ENCODE results near the gene ARHGDIA.

The ARHGDIA gene

DNA sequence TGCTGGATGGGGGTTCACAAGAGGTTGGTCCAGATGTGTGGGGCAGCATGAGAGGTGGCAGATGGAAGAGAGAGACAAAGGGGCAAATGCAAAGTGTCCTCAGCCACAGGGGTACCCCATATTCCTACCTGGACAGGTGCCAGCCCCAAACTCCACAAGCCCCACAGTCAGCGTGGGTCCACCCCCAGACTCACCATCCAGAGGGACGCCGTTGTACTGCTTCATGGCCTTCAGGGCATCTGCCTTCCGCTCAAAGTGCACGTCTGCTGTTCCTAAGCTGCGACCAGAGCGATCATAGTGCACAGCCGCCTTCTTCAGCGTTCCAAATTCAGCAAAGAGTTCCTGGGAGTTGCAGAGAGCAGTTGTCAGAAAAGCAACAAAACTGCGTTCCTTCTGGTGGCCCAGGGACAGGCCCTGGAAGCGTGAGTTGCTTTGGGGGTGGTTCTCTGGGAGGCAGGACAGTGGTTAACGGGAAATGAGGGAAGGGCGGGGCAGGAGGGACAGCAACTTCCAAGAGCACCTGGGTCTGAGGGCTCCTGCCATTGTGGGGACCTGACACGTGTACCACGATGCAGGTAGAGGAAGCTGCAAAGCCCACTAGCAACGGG lies 18.0 kb upstream of the ARHGDIA start:
- no peak overlapping the region for H3K4me2 ChIP-seq (ENCODE audit: low read length)
- H3K4me1 ChIP-seq, result peaks cover 12% of the 10 kb centered on the region
- H3K9ac ChIP-seq, result no peak overlapping the region
- H3K27ac ChIP-seq, result no peak overlapping the region
- H3K27me3 ChIP-seq (ENCODE audit: control insufficient read depth, insufficient read depth, low read length), result no peaks in the 10 kb centered on the region
- H3K36me3 ChIP-seq (ENCODE audit: control insufficient read depth, insufficient read depth, low read length), result no peaks in the 10 kb centered on the region
- H2AFZ ChIP-seq, result no peak overlapping the region
- H3K79me2 ChIP-seq, result peaks cover 15% of the 10 kb centered on the region
- H3K4me3 ChIP-seq (ENCODE audit: low read depth, low read length), result no peak overlapping the region
- no peaks in the 10 kb centered on the region for H3K9me3 ChIP-seq (ENCODE audit: control insufficient read depth, low read length)
- TF ChIP-seq, protein P1, sequence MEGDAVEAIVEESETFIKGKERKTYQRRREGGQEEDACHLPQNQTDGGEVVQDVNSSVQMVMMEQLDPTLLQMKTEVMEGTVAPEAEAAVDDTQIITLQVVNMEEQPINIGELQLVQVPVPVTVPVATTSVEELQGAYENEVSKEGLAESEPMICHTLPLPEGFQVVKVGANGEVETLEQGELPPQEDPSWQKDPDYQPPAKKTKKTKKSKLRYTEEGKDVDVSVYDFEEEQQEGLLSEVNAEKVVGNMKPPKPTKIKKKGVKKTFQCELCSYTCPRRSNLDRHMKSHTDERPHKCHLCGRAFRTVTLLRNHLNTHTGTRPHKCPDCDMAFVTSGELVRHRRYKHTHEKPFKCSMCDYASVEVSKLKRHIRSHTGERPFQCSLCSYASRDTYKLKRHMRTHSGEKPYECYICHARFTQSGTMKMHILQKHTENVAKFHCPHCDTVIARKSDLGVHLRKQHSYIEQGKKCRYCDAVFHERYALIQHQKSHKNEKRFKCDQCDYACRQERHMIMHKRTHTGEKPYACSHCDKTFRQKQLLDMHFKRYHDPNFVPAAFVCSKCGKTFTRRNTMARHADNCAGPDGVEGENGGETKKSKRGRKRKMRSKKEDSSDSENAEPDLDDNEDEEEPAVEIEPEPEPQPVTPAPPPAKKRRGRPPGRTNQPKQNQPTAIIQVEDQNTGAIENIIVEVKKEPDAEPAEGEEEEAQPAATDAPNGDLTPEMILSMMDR (IDR thresholded peaks at IDR 0.05), result no peak

DNA sequence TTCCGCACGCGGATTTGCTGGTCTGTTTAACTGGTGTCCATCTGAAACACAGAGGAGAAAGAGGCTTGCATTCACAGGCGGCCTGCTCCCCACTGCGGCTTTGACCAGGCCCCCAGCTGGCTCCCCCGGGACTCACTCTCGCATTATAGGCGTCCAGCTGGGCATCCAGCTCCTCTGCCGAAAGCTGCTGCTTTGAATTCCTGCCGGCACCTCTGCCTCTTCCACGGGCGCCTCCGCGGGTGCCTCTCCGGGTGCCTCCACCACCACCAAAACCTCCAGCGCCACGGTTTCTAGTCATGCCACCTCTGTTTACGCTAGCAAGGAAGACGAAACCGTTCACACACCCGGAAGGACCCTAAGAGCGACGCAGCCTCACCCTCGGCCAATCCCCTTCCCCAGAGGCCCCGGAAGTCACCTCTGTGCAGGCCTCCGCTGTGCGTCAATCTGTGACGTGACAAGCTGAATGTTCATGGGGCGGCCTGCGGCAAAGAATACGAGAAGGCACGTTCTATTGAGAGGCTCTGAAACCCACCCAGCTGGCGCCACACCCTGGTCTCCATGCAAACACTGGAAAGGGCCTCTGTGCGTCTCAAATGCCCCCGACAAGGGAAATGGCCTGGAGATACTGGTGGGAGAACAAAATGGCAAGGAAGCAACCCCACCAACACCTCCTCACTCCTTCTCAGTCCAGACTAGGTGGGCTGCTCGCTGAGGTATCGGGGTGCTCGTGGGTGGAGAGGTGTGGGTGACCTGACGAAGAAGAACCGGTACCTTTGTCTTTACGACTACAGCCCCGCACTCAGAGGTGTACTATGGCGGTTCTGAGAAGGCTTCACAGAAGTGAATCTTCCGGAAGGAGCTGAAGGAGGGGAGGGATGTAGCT lies 17.2 kb upstream of the ARHGDIA start:
- Histone ChIP-seq H3K9ac (no peak overlapping the region), H2AFZ (no peak overlapping the region), H3K4me2 (ENCODE audit: low read length) (no peak overlapping the region), H3K4me3 (ENCODE audit: low read depth, low read length) (no peak overlapping the region), H3K36me3 (ENCODE audit: control insufficient read depth, insufficient read depth, low read length) (no peaks in the 10 kb centered on the region), H3K27ac (no peak overlapping the region), H3K27me3 (ENCODE audit: control insufficient read depth, insufficient read depth, low read length) (no peaks in the 10 kb centered on the region), H3K4me1 (peaks cover 12% of the 10 kb centered on the region), H3K79me2 (peaks cover 15% of the 10 kb centered on the region), H3K9me3 (ENCODE audit: control insufficient read depth, low read length) (no peaks in the 10 kb centered on the region)
- TF ChIP-seq, protein P1 (IDR thresholded peaks at IDR 0.05), result no peak

DNA sequence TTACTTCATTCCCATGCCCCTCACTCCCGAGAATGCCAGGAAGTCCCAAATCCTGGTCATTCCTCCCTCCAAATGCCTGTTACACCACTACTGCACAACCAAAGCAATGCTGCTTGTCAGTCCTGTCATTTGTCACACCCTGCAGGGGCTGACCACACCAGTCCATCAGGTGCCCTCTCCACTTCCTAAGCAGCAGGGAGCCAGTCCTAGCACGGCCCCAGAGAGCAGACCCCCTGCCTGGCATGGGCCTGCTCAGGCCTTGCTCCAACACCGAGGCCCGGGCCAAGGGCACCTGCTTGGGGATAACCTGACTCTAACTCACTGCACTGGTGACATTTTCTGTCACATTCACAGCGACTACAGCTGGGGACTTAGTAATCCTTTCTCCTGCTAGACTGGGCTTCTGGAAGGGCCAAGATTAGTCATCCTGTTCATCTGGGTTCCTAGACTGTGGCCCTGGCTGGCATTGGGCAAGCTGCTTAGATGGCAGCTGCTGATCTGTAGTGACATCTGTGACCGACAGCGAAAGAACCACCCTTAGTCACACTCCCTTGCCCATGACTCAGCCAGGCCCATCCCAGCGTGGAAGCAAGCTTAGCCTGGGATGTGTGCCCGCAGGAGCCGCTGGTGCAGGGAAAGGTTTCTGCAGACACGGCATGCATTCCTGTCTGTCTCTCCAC lies 14.9 kb upstream of the ARHGDIA start:
- no peaks in the 10 kb centered on the region for H3K9me3 ChIP-seq (ENCODE audit: control insufficient read depth, low read length)
- H3K9ac ChIP-seq, result no peak overlapping the region
- no peak overlapping the region for H3K4me3 ChIP-seq (ENCODE audit: low read depth, low read length)
- no peak overlapping the region for H2AFZ ChIP-seq
- H3K79me2 ChIP-seq, result peaks cover 12% of the 10 kb centered on the region
- no peaks in the 10 kb centered on the region for H3K36me3 ChIP-seq (ENCODE audit: control insufficient read depth, insufficient read depth, low read length)
- no peak overlapping the region for H3K27ac ChIP-seq
- H3K27me3 ChIP-seq (ENCODE audit: control insufficient read depth, insufficient read depth, low read length), result no peaks in the 10 kb centered on the region
- TF ChIP-seq, protein P1 (IDR thresholded peaks at IDR 0.05), result no peak
- H3K4me1 ChIP-seq, result peaks cover 7% of the 10 kb centered on the region
- H3K4me2 ChIP-seq (ENCODE audit: low read length), result no peak overlapping the region

DNA sequence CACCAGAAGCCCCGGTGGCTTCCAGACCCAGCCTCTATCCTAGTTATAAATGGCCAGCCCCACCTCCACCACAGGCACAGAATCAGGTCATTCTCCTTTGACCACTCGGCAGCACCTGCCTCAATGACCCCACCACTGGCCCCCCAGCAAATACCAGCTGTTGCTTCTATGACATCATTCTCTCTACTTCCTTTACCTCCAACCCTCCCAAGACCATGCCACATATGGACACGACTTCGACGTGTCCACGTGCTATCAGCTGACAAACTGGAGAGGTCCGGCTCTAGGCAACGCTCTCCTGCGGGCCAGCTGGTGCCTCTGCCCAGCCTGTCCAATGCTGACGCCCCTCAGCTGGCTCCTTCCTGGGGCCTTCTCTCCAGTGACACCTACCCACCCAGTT lies 14.3 kb upstream of the ARHGDIA start:
- H3K9ac ChIP-seq, result no peak overlapping the region
- TF ChIP-seq, protein P1 (IDR thresholded peaks at IDR 0.05), result no peak
- no peak overlapping the region for H3K4me3 ChIP-seq (ENCODE audit: low read depth, low read length)
- H2AFZ ChIP-seq, result no peak overlapping the region
- no peaks in the 10 kb centered on the region for H3K27me3 ChIP-seq (ENCODE audit: control insufficient read depth, insufficient read depth, low read length)
- H3K27ac ChIP-seq, result no peak overlapping the region
- peaks cover 7% of the 10 kb centered on the region for H3K4me1 ChIP-seq
- H3K4me2 ChIP-seq (ENCODE audit: low read length), result no peak overlapping the region
- H3K9me3 ChIP-seq (ENCODE audit: control insufficient read depth, low read length), result no peaks in the 10 kb centered on the region
- H3K36me3 ChIP-seq (ENCODE audit: control insufficient read depth, insufficient read depth, low read length), result no peaks in the 10 kb centered on the region
- H3K79me2 ChIP-seq, result peaks cover 8% of the 10 kb centered on the region

Measured in parathyroid adenoma (tissue), 2 donors.